HG03025 (cell line): ENCODE data around the gene TRIO.
"Not testable (repeated sequence)": the region's sequence is repeated elsewhere in the genome, so short reads cannot be mapped to it uniquely, and the experiment has no call there.

ENCODE experiments used
- ATAC-seq: cut with Tn5 transposase; IDR thresholded peaks from one replicate; pipeline ENCODE4 v1.9.1; 2021; ENCODE audit warnings: mild to moderate bottlenecking, moderate library complexity; ENCODE audit not compliant: unreplicated experiment, low FRiP score

Gene TRIO

GRCh38 chr5:14416621-14417275, 273.6 kb downstream of the TRIO start:
- ATAC-seq: no peak

- ATAC-seq: no peak
These were observed 274.2 kb downstream of the TRIO start for GRCh38 chr5:14417276-14417730.

GRCh38 chr5:14417792-14418765, 274.9 kb downstream of the TRIO start:
- ATAC-seq: no peak

- no peak for ATAC-seq
These were observed 276.5 kb downstream of the TRIO start for GRCh38 chr5:14419686-14420085.

GRCh38 chr5:14420101-14420811, 277.1 kb downstream of the TRIO start:
- no peak for ATAC-seq

- no peak for ATAC-seq
These were observed 278.7 kb downstream of the TRIO start for GRCh38 chr5:14421851-14422250.

GRCh38 chr5:14424011-14424685, 281.0 kb downstream of the TRIO start:
- ATAC-seq: no peak

GRCh38 chr5:14425559-14425958, 282.4 kb downstream of the TRIO start:
- no peak for ATAC-seq

GRCh38 chr5:14426521-14426920, 283.4 kb downstream of the TRIO start:
- ATAC-seq: no peak

GRCh38 chr5:14428302-14429081, 285.4 kb downstream of the TRIO start:
- ATAC-seq: no peak

GRCh38 chr5:14429101-14430050, 286.2 kb downstream of the TRIO start:
- no peak for ATAC-seq

- ATAC-seq: no peak
These were observed 288.4 kb downstream of the TRIO start for GRCh38 chr5:14431534-14431933.

- no peak for ATAC-seq
These were observed 289.9 kb downstream of the TRIO start for GRCh38 chr5:14432931-14433589.

GRCh38 chr5:14435481-14435880, 292.3 kb downstream of the TRIO start:
- ATAC-seq: no peak

GRCh38 chr5:14436122-14436521, 293.0 kb downstream of the TRIO start:
- not testable (repeated sequence) for ATAC-seq

GRCh38 chr5:14436801-14437542, 293.8 kb downstream of the TRIO start:
- no peak for ATAC-seq

GRCh38 chr5:14438195-14438606, 295.1 kb downstream of the TRIO start:
- ATAC-seq: no peak
